ENCODE measurements around the gene GAB2. TPM values are rescaled to one million over a fixed set of nuclear protein-coding genes. Genes with fewer than 3 reads are reported as not detected.

GAB2 gene
- total and polyA plus RNA-seq, 2 of the 13 experiments (the other 11 are each of a cell fraction or from before 2014, with no cell fraction given) = 4.1 to 8.6 TPM

- CTCF ChIA-PET (ENCODE audit: low intra/inter-chr PET ratio, low total read pairs) = no interaction called here
Observed at GRCh38 chr11:78230161-78230877, 187.3 kb downstream of the GAB2 start.

More at GRCh38 chr11:78230161-78230877, 187.3 kb downstream of the GAB2 start:
- POLR2A ChIA-PET = no interaction called here
- peaks cover 18% of the 10 kb centered on the region for H3K4me1 ChIP-seq (ENCODE audit: insufficient read depth, low read length)
- DNase-seq (ENCODE audit: low spot score) = no peak
- peaks cover 0 to 4% of the 10 kb centered on the region in 2 experiments; a peak in 2 of 5 replicates for H3K36me3 ChIP-seq (replicated peaks in 1 of 2; ENCODE audit: control insufficient read depth in 1 of 2, insufficient read depth in 2 of 2, low read length in 2 of 2)
- H2AFZ ChIP-seq (ENCODE audit: low read length) = no peak overlapping the region
- no TSS peak for BruUV-seq (replicated peaks)
- no peaks in the 10 kb centered on the region for H3K79me2 ChIP-seq (ENCODE audit: insufficient read depth, low read length)
- H3K27ac ChIP-seq (ENCODE audit: extremely low read length, insufficient read depth, low read length) = no peak overlapping the region
- no peak overlapping the region for H3K4me3 ChIP-seq (replicated peaks in 1 of 3; ENCODE audit: insufficient read depth in 1 of 3, low read depth in 2 of 3, low read length in 3 of 3)
- TF ChIP-seq ZNF232 (CRISPR knock-in tag; IDR thresholded peaks at IDR 0.05; ENCODE audit: borderline replicate concordance) (no peak), PBX3 (CRISPR knock-in tag; IDR thresholded peaks at IDR 0.05; ENCODE audit: borderline replicate concordance) (no peak), LCORL (IDR thresholded peaks at IDR 0.05) (peak; percentile 77), LCORL (CRISPR knock-in tag; IDR thresholded peaks at IDR 0.05) (no peak)
- TF ChIP-seq, protein P1, sequence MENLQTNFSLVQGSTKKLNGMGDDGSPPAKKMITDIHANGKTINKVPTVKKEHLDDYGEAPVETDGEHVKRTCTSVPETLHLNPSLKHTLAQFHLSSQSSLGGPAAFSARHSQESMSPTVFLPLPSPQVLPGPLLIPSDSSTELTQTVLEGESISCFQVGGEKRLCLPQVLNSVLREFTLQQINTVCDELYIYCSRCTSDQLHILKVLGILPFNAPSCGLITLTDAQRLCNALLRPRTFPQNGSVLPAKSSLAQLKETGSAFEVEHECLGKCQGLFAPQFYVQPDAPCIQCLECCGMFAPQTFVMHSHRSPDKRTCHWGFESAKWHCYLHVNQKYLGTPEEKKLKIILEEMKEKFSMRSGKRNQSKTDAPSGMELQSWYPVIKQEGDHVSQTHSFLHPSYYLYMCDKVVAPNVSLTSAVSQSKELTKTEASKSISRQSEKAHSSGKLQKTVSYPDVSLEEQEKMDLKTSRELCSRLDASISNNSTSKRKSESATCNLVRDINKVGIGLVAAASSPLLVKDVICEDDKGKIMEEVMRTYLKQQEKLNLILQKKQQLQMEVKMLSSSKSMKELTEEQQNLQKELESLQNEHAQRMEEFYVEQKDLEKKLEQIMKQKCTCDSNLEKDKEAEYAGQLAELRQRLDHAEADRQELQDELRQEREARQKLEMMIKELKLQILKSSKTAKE (CRISPR knock-in tag; IDR thresholded peaks at IDR 0.05; ENCODE audit: borderline replicate concordance) = 0 out of 2 replicates have a peak, but pooled peaks have one; percentile 16
- ATAC-seq = no peak
- intact Hi-C loops (cut with micrococcal nuclease; ENCODE audit: unreplicated experiment) (no loop called here), in situ Hi-C loops (cut with HindIII; ENCODE audit: extremely low pct_ligation_motif_present, low pct_unique_long_range_greater_than_20kb) (no loop called here)
- H4K20me1 ChIP-seq (ENCODE audit: insufficient read depth, low read length) = no peaks in the 10 kb centered on the region
- 92% methylated on average over 7 of the region's 7 CpGs for WGBS (ENCODE audit: low lambda C conversion rate)
- no peak overlapping the region for H3K4me2 ChIP-seq (ENCODE audit: low read depth, low read length)
- no peak for FAIRE-seq
- no peak overlapping the region for H3K9ac ChIP-seq (ENCODE audit: insufficient read depth, low read depth, low read length)
- no peaks in the 10 kb centered on the region for H3K27me3 ChIP-seq (ENCODE audit: control insufficient read depth in 1 of 2, insufficient read depth in 2 of 2, low read length in 2 of 2)
- no peaks in the 10 kb centered on the region for H3K9me3 ChIP-seq (ENCODE audit: low read length)
